ENCODE data around the gene RBM20.
A peak's percentile ranks its signal among the peaks of the same experiment; 100 is the strongest.

RBM20 gene

DNA sequence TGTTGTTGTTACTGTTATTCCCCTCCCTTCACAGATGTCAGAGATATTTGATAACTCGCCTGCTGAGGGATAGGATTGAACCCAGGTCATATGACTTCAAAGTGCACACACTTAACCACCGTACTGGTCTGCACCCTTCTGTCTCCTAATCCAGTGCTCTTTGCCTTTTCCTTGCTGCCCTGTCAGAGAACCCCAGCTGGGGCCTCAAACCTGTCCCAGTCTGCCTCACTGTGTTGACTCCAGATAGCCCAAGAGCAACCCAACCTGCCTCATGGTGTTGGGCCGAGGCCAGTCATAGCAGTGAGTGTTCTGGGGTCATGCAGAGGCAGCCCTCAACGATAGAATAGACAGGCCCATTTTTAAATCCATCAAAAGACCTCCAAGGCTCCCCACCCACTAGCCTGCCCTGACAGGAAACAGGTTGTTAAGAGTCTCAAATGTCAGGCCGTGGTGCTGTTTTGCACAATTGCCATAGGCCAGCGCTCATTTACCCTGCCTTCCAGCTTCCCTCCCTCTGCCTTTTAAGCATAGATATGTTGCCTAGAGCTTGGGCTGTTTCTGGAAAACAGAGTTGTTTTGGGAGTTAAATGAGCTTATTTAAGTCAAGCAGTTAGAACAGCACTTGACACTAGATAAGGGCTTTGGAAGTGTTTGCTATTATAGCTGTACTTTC is 190.6 kb downstream of the RBM20 start:
- no peak for DNase-seq (ENCODE audit: low spot score)

- no peak for DNase-seq (ENCODE audit: low spot score)
Measured at GRCh38 chr10:110835841-110836240, 191.7 kb downstream of the RBM20 start.

- DNase-seq (ENCODE audit: low spot score), result no peak
Measured at GRCh38 chr10:110836706-110837105, 192.6 kb downstream of the RBM20 start.

GRCh38 chr10:110837418-110838171 is 193.5 kb downstream of the RBM20 start:
- DNase-seq (ENCODE audit: low spot score), result no peak

GRCh38 chr10:110840225-110840922 is 196.2 kb downstream of the RBM20 start:
- no peak for DNase-seq (ENCODE audit: low spot score)

GRCh38 chr10:110840923-110841428 is 196.8 kb downstream of the RBM20 start:
- no peak for DNase-seq (ENCODE audit: low spot score)

- peak; percentile 96 for DNase-seq (ENCODE audit: low spot score)
Measured at GRCh38 chr10:110841767-110842267, 197.7 kb downstream of the RBM20 start.

DNA sequence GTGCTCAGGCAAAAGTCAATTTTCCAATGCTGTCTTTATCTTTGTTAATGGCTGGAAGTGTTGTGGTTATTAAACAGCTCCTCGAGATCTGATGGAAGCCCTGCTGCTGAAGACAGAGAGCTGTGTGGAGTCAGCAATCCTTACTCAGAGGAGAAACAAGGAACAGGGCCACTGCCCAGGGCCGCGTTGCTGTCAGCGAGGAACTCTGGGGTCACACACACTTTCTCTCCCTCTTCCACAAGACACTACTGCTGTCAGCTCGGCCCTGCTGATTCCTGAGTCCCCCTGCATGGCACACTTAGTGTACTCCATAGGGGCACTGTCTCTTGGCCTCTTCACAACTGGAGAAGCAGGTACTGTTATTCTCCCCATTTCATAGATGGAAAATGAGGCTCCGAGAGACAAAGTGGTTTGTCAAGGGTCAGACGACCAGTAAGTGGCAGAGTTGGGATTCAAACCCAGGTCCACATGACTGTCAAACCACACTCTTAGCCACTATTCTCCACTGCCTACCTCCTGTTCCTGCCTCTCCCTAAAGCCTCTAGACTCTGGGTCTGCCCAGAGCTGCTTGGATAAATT is 198.3 kb downstream of the RBM20 start:
- no peak for DNase-seq (ENCODE audit: low spot score)

- peak; percentile 96 for DNase-seq (ENCODE audit: low spot score)
Measured at GRCh38 chr10:110843031-110843430, 198.9 kb downstream of the RBM20 start.

DNA sequence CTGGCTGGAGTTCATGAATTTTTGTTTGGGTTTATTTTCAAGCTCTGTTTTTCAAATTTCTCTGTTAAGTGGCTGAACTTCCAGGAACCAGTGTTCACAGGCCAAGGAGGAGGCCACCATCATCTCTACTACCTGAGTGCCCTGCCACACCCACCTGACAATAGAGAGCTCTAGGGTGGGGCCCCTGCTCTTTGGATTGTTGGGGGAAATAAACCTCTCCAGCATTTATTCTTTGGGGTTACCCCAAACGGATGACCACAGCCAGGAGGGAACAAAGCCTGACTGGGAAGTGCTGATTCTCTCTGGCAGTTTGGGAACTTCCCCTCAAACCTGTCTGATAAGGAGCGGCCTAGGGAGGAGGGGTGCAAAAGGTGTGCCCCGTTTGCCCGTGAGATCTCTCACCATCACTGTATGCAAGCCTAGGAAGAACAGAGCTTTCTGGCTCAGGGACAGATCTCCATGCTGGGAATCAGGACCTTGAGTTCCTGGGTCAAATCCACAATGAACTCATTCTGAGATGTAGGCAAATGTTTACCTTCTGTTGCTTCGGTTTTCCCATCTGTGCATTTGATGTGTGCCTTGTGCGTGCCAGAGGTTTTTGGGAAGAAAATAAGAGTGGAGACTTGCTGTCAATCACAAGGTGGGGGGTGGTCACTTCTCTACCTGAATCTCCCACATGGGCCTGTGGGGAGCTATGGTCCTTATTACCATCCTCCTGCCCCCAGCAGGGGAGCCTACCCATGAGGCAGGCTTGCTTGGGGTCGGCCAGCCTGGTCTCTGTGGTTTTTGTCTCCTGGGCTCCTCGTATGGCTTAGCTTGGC is 199.9 kb downstream of the RBM20 start:
- DNase-seq (ENCODE audit: low spot score), result peak; percentile 26

GRCh38 chr10:110844617-110844881 is 200.4 kb downstream of the RBM20 start:
- no peak for DNase-seq (ENCODE audit: low spot score)

DNA sequence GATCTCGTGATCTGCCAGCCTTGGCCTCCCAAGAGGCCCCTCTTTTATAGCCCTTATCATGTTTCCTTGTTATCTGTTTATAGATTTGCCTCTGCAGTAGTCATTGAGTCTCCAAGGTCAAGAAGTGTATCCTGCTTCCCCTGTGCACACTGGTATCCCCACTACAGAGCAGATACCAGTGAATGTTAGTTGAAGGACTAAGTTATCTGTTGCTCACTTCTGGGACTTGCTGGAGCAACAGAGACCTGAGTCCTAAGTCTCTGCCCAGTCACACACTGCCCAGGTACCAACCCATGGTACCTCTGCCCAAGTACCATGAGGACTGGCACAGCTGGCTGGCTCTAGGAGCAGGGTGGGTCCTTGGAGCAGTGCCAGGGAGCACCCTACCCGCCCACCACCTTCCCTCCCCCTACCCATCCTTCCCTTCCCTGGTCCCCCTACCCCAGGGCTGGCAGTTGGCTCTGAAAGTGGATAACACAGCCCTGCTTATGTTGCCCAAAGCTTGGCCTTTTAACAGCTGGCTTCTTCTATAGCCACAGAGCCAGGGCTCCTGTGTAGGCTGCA is 201.1 kb downstream of the RBM20 start:
- no peak for DNase-seq (ENCODE audit: low spot score)

- no peak for DNase-seq (ENCODE audit: low spot score)
Measured at GRCh38 chr10:110845756-110846620, 201.9 kb downstream of the RBM20 start.

DNA sequence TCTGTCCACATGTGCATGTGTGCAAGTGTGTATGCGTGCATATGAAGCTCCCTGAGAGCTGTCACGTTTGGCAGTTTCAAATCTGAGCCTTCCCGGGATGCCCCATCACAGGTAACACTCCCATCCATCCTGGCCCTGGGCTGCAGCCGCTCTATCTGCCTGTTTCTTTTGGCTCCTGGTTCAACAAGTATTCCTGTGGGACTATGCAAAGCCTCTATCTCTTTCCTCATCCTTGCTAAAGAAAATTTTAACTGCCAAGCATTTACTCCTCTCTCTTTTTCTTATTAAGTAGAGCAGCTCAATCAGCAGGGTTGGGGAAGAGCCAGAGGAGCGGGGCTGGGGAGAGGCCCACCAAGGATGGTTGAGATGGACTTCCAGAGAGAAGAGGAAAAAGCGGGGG is 203.2 kb downstream of the RBM20 start:
- DNase-seq (ENCODE audit: low spot score), result no peak

DNA sequence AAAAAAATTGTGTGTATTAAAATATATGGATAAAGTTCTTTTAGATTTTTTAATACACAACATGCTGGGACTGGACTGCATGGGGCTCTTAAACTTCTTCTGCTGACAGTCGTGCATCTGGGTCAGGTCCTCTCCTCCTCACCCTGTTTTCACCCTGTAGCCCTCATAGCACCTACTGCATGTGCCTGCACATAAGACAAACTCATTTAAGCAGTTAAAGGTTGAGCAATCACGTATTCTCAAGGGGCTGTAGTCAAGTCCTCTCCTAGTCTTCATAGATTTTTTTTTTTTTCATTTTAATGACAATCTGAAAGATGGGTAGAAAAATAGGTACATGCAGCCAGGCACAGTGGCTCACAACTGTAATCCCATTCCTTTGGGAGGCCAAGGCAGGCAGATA is 204.0 kb downstream of the RBM20 start:
- no peak for DNase-seq (ENCODE audit: low spot score)

GRCh38 chr10:110850099-110850498 is 206.0 kb downstream of the RBM20 start:
- no peak for DNase-seq (ENCODE audit: low spot score)

DNA sequence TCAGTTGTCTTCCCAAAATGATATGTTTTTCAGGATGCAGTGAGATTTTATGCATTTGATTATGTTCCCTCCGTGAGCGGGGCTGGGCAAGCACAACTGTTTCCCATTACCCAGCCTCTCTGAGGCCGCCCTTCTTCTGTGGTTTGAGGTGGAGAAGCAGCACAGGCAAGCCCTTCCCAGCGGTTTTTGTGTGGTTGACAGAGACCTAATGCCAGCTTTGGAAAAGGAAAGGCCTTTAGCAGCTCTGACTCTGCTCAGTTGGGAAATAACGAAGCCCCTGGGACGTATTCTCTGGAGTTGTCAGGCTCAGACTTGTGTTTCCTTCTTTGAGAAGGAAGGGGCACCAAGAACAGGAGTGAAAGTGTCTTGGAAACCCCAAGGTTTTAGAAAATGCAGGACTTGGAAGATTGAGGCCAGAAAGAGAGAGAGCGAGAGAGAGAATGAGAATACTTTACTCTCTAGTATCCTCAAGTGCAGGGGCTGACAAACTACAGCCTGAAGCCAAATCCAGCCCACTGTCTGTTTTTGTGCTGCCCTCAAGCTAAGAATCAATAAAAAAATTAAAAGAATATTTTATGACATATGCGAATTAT is 207.0 kb downstream of the RBM20 start:
- DNase-seq (ENCODE audit: low spot score), result no peak

DNA sequence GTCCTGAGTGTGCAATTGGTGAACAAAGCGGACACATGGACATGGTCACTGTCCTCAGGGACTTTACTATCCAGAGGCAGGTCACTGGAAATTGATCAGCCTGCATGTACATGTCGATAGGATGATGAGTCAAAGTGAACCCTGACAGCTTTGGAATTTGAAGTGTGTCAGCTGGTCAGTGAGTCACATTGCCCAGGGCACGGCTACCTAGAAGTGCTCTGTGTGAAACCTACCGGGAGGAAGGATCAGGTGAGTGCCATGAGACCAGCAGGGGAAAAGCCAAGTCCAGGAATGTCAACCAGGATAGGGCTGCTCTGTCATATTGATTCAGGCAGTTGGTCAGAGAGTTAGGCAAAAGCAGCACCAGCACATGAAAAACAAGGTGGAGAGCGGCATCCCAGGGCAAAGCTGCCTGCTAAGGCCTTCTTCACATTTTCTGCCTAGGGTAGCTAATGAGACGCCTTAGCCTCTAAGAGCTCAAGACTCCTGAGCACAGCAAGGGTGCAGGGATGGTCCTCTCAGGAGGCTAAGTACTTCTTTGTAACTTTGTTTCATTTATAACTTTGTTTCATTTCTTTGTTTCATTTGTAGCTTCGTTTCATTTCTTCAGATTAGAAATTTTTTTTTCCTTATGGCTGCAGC is 208.2 kb downstream of the RBM20 start:
- no peak for DNase-seq (ENCODE audit: low spot score)

DNA sequence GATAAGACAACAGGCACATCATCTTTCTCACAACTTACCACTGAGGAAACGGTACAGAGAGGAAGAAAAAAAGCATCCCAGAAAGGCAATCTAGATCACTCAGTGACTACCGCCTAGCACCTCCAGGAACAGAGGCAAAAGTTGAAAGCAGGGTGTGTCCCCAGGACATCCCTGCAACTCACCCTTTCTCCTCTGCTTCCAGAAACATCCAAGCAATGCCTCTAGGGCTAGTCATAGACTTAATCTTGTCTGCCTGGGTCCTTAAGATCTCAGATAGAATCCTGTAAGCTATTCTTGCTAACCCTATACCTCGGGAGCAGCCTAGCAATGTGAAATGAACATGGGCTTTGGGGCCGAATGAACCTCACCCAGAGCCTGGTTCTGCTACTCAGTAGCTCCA is 208.8 kb downstream of the RBM20 start:
- no peak for DNase-seq (ENCODE audit: low spot score)

Data from NAMALWA (cell line).